Measurements from ENCODE around the gene LIMA1. TPM values are rescaled to one million over a fixed set of nuclear protein-coding genes. Genes with fewer than 3 reads are reported as not detected.

Gene LIMA1
- total and polyA plus RNA-seq, 9 of the 15 experiments (the other 6 are each of a cell fraction or from before 2014, with no cell fraction given): 20.2 to 37.8 (median 27.3) TPM

GRCh38 chr12:50271724-50272247 is 11.5 kb downstream of the LIMA1 start (continued):
- no peak for TF ChIP-seq HMBOX1 (IDR thresholded peaks at IDR 0.05)
- no peak for TF ChIP-seq CEBPG (CRISPR knock-in tag; IDR thresholded peaks at IDR 0.05)
- TF ChIP-seq CEBPG (tag; conservative IDR thresholded peaks at IDR 0.05 in 1 of 2, IDR thresholded peaks at IDR 0.05 in 1 of 2): peak; percentile 34 to 81; a peak in 2 of 4 replicates
- no peak for TF ChIP-seq ZNF507 (tag; conservative IDR thresholded peaks at IDR 0.05)
- no peak for TF ChIP-seq ZKSCAN3 (CRISPR knock-in tag; IDR thresholded peaks at IDR 0.05)
- no peak for TF ChIP-seq CCNT2 (IDR thresholded peaks at IDR 0.05; ENCODE audit: borderline replicate concordance, extremely low read depth, insufficient read length, low read depth, low read length)
- no peak for TF ChIP-seq C11orf30 (IDR thresholded peaks at IDR 0.05; ENCODE audit: low read depth)
- TF ChIP-seq TRIM24 (IDR thresholded peaks at IDR 0.05): no peak
- no peak for TF ChIP-seq RFX1 (IDR thresholded peaks at IDR 0.05)
- no peak for TF ChIP-seq PHB (CRISPR knock-in tag; IDR thresholded peaks at IDR 0.05)
- TF ChIP-seq GABPA (tag; conservative IDR thresholded peaks at IDR 0.05; ENCODE audit: low read depth): 0 out of 2 replicates have a peak, but pooled peaks have one; percentile 25
- TF ChIP-seq FOXK1 (CRISPR knock-in tag; IDR thresholded peaks at IDR 0.05; ENCODE audit: borderline replicate concordance): no peak
- peak; percentile 53; the same call in 1 of the 2 replicates for TF ChIP-seq POLR2H (tag; IDR thresholded peaks at IDR 0.05; ENCODE audit: low read depth)
- TF ChIP-seq HOXB6 (CRISPR knock-in tag; IDR thresholded peaks at IDR 0.05; ENCODE audit: borderline replicate concordance): no peak
- no peak for TF ChIP-seq TGIF2 (CRISPR knock-in tag; IDR thresholded peaks at IDR 0.05)
- no peak for TF ChIP-seq FOXA3 (CRISPR knock-in tag; conservative IDR thresholded peaks at IDR 0.05 in 1 of 2, IDR thresholded peaks at IDR 0.05 in 1 of 2)
- no peak for TF ChIP-seq EP400 (IDR thresholded peaks at IDR 0.05)
- no peak for TF ChIP-seq NR3C1 (CRISPR knock-in tag; IDR thresholded peaks at IDR 0.05)
- TF ChIP-seq SAFB (IDR thresholded peaks at IDR 0.05; ENCODE audit: borderline replicate concordance, low read depth, low read length): no peak
- TF ChIP-seq ZC3H8 (IDR thresholded peaks at IDR 0.05): no peak
- TF ChIP-seq ELK3 (CRISPR knock-in tag; IDR thresholded peaks at IDR 0.05): no peak
- TF ChIP-seq RBM22 (IDR thresholded peaks at IDR 0.05; ENCODE audit: low read depth, low read length, poor library complexity, severe bottlenecking): no peak
- no peak for TF ChIP-seq RUNX1 (IDR thresholded peaks at IDR 0.05; ENCODE audit: low read depth)
- TF ChIP-seq POLR2AphosphoS5 (IDR thresholded peaks at IDR 0.05; ENCODE audit: control insufficient read depth, insufficient read depth, low read depth, low read length): no peak
- TF ChIP-seq IFI16 (CRISPR knock-in tag; IDR thresholded peaks at IDR 0.05): no peak
- no peak for TF ChIP-seq HDAC2 (IDR thresholded peaks at IDR 0.05)
- no peak for TF ChIP-seq ZBTB26 (CRISPR knock-in tag; IDR thresholded peaks at IDR 0.05)
- no peak for TF ChIP-seq POU5F1 (IDR thresholded peaks at IDR 0.05; ENCODE audit: borderline replicate concordance, low read depth, low read length, partially characterized antibody)
- no peak for TF ChIP-seq MIER1 (IDR thresholded peaks at IDR 0.05; ENCODE audit: low read depth)
- no peak for TF ChIP-seq SMARCE1 (IDR thresholded peaks at IDR 0.05)
